GM19324 (cell line): ENCODE results near the gene GATA5.

Experiments
- ATAC-seq: cut with Tn5 transposase; IDR thresholded peaks from one replicate; pipeline ENCODE4 v1.9.1; 2021; ENCODE audit warnings: mild to moderate bottlenecking, moderate library complexity; ENCODE audit not compliant: unreplicated experiment, low FRiP score

GATA5 gene

DNA sequence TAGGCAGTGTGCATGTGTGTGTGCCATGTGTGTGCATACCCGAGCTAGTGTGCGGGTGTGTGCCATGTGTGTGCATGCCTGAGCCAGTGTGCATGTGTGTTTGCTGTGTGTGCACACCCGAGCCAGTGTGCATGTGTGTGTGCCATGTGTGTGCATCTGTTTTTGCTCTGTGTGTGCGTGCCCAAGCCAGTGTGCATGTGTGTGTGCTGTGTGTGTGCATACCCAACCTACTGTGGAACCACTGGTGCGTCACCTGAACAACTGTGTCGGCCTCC lies 54.1 kb downstream of the GATA5 start:
- ATAC-seq: no peak

GRCh38 chr20:62420846-62421715 lies 54.7 kb downstream of the GATA5 start:
- ATAC-seq: no peak

- no peak for ATAC-seq
Observed at GRCh38 chr20:62419759-62420158, 56.0 kb downstream of the GATA5 start.

DNA sequence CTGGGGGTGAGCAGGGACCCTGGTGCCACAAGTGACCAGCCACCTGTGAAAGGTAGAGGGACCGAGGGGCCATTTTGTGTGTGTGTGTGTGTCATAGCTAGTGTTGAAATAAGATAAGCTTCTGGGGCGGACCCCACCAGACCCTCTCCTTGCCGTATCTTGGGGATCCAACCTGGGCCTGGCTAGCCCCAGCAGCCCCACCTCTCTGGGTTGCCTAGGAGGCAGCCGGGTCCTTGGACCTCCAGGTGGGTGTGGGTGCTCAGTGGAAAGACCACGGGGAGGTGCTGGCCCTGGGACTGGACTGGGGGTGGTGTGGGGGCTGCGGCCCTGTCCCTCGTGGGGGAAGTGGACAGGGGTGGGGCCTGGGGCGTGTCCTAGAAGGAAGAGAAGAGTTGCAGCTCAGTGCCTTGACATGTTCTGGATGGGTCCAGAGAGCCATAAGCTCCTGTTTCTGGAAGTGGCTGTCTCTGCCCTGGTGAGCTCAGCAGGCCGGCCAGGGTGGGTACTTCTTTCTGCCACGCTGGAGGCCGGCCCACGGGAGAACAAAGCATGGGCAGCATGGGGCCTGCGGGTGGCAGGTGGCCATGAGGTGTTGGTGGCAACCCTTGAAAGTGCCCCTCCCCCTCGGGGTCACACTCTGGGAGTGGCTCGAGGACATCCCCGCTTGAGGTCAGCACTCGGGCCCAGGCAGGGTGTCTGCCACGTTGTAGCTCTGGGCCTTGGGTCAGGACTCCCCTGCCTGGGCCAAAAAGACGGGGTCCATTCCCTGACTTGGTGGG lies 56.9 kb downstream of the GATA5 start:
- no peak for ATAC-seq

GRCh38 chr20:62417981-62418708 lies 57.6 kb downstream of the GATA5 start:
- no peak for ATAC-seq

DNA sequence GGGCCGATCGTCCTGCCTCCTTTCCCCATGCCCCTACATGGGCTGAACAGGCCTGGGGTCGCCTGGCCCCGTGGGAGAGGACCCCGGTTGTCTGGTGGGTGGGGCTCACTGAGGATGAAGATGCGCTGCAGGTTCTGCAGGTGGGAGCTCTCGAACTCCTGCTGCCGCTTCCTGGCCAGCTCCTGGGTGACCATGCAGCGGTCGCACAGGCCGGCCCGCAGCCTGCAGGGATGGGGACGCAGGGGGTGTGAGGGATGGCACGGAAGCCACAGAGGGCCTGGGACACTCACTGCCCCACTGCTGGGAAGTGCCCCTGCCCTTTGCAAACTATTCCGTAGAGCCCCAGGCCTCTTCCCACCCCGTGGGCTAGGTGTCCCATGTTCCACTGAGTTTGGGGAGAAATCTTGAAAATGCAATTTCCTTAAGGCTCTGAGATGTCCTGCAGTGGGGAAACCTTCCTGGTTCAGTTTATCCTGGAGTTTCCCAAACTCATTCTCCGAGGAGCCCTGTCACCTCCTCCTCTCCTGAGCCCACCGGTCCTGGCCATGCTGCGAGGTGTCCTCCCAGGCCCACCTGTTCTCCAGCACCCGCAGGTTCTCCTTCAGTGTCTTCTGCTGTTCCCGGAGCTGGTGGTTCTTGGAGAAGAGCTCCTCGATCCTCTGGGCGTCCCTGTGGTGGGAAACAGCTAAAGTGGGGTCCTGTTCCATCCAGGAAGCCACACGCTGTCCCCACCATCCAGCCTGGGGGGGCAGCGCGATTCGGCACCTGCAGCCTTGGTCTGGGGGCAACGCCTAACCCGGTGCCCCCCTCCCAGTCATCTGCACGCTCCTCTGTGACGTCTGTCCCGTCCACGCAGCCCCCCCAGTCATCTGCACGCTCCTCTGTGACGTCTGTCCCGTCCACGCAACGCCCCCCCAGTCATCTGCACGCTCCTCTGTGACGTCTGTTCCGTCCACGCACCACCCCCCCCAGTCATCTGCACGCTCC lies 58.9 kb downstream of the GATA5 start:
- ATAC-seq: no peak

- no peak for ATAC-seq
Observed at GRCh38 chr20:62415354-62416111, 60.3 kb downstream of the GATA5 start.

DNA sequence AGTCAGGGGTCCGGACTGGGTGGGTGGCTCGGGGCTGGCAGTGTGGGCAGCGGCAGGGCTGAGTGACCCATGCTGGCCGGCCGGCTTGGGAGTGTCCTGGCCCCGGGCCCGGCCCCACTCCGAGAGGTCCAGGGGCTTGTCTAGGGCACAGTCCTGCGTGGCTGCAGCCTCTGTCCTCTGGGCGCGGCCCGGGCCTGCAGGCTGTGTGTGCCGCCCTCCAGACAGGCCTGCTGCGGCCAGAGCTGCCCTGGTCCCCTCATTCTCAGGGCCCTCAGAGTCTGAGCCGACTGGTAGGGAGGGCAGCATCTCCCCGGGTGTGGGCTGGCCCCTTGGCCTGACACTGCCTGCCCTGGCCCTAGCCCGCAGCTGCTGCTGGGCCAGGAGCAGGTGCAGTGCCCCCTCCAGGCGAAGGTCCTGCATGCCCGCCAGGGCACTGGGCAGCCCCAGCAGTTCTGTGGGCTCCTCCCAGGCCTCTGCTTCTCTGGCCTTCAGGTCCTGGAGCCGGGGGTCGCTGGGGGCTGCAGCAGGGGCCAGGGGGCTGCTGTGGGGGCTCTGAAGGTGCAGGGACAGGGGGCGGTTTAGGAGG lies 61.8 kb downstream of the GATA5 start:
- ATAC-seq: no peak
